ENCODE results near the gene SMCO2.

The SMCO2 gene

GRCh38 chr12:27493260-27493940, 46.9 kb downstream of the SMCO2 start:
- Histone ChIP-seq H3K27me3 (ENCODE audit: control insufficient read depth in 5 of 5, insufficient read depth in 4 of 5, low read length in 5 of 5) (no peaks in the 10 kb centered on the region), H3K4me3 (ENCODE audit: low read depth in 1 of 5, low read length in 5 of 5) (no peak overlapping the region), H3K4me1 (ENCODE audit: control insufficient read depth in 5 of 5, insufficient read depth in 5 of 5, low read length in 5 of 5) (no peaks in the 10 kb centered on the region), H3K36me3 (ENCODE audit: control insufficient read depth in 5 of 5, insufficient read depth in 5 of 5, low read length in 5 of 5) (no peaks in the 10 kb centered on the region), H3K27ac (ENCODE audit: low read depth, low read length) (no peak overlapping the region), H3K9ac (ENCODE audit: low read length in 5 of 5) (no peak overlapping the region), H3K9me3 (ENCODE audit: control insufficient read depth in 5 of 5, low read length in 5 of 5) (no peaks in the 10 kb centered on the region)

GRCh38 chr12:27497446-27497845, 50.9 kb downstream of the SMCO2 start:
- no peaks in the 10 kb centered on the region for H3K27me3 ChIP-seq (ENCODE audit: control insufficient read depth in 5 of 5, insufficient read depth in 4 of 5, low read length in 5 of 5)
- no peak overlapping the region for H3K4me3 ChIP-seq (ENCODE audit: low read depth in 1 of 5, low read length in 5 of 5)
- no peak overlapping the region for H3K9ac ChIP-seq (ENCODE audit: low read length in 5 of 5)
- H3K9me3 ChIP-seq (ENCODE audit: control insufficient read depth in 5 of 5, low read length in 5 of 5) = no peaks in the 10 kb centered on the region
- H3K4me1 ChIP-seq (ENCODE audit: control insufficient read depth in 5 of 5, insufficient read depth in 5 of 5, low read length in 5 of 5) = no peaks in the 10 kb centered on the region
- no peaks in the 10 kb centered on the region for H3K36me3 ChIP-seq (ENCODE audit: control insufficient read depth in 5 of 5, insufficient read depth in 5 of 5, low read length in 5 of 5)
- H3K27ac ChIP-seq (ENCODE audit: low read depth, low read length) = no peak overlapping the region

- Histone ChIP-seq H3K27ac (ENCODE audit: low read depth, low read length) (no peak overlapping the region), H3K27me3 (ENCODE audit: control insufficient read depth in 5 of 5, insufficient read depth in 4 of 5, low read length in 5 of 5) (no peaks in the 10 kb centered on the region), H3K9ac (ENCODE audit: low read length in 5 of 5) (no peak overlapping the region), H3K4me3 (ENCODE audit: low read depth in 1 of 5, low read length in 5 of 5) (no peak overlapping the region), H3K36me3 (ENCODE audit: control insufficient read depth in 5 of 5, insufficient read depth in 5 of 5, low read length in 5 of 5) (no peaks in the 10 kb centered on the region), H3K9me3 (ENCODE audit: control insufficient read depth in 5 of 5, low read length in 5 of 5) (no peaks in the 10 kb centered on the region), H3K4me1 (ENCODE audit: control insufficient read depth in 5 of 5, insufficient read depth in 5 of 5, low read length in 5 of 5) (no peaks in the 10 kb centered on the region)
Measured at GRCh38 chr12:27498149-27498548, 51.6 kb downstream of the SMCO2 start.

GRCh38 chr12:27498761-27499160, 52.2 kb downstream of the SMCO2 start:
- Histone ChIP-seq H3K9me3 (ENCODE audit: control insufficient read depth in 5 of 5, low read length in 5 of 5) (no peaks in the 10 kb centered on the region), H3K27ac (ENCODE audit: low read depth, low read length) (no peak overlapping the region), H3K4me1 (ENCODE audit: control insufficient read depth in 5 of 5, insufficient read depth in 5 of 5, low read length in 5 of 5) (no peaks in the 10 kb centered on the region), H3K4me3 (ENCODE audit: low read depth in 1 of 5, low read length in 5 of 5) (no peak overlapping the region), H3K27me3 (ENCODE audit: control insufficient read depth in 5 of 5, insufficient read depth in 4 of 5, low read length in 5 of 5) (no peaks in the 10 kb centered on the region), H3K9ac (ENCODE audit: low read length in 5 of 5) (no peak overlapping the region), H3K36me3 (ENCODE audit: control insufficient read depth in 5 of 5, insufficient read depth in 5 of 5, low read length in 5 of 5) (no peaks in the 10 kb centered on the region)

GRCh38 chr12:27499377-27499776, 52.8 kb downstream of the SMCO2 start:
- H3K36me3 ChIP-seq (ENCODE audit: control insufficient read depth in 5 of 5, insufficient read depth in 5 of 5, low read length in 5 of 5) = no peaks in the 10 kb centered on the region
- H3K27ac ChIP-seq (ENCODE audit: low read depth, low read length) = no peak overlapping the region
- no peaks in the 10 kb centered on the region for H3K9me3 ChIP-seq (ENCODE audit: control insufficient read depth in 5 of 5, low read length in 5 of 5)
- H3K27me3 ChIP-seq (ENCODE audit: control insufficient read depth in 5 of 5, insufficient read depth in 4 of 5, low read length in 5 of 5) = no peaks in the 10 kb centered on the region
- no peak overlapping the region for H3K9ac ChIP-seq (ENCODE audit: low read length in 5 of 5)
- H3K4me1 ChIP-seq (ENCODE audit: control insufficient read depth in 5 of 5, insufficient read depth in 5 of 5, low read length in 5 of 5) = no peaks in the 10 kb centered on the region
- H3K4me3 ChIP-seq (ENCODE audit: low read depth in 1 of 5, low read length in 5 of 5) = no peak overlapping the region

- H3K9ac ChIP-seq (ENCODE audit: low read length in 5 of 5) = no peak overlapping the region
- no peaks in the 10 kb centered on the region for H3K4me1 ChIP-seq (ENCODE audit: control insufficient read depth in 5 of 5, insufficient read depth in 5 of 5, low read length in 5 of 5)
- H3K27ac ChIP-seq (ENCODE audit: low read depth, low read length) = no peak overlapping the region
- H3K36me3 ChIP-seq (ENCODE audit: control insufficient read depth in 5 of 5, insufficient read depth in 5 of 5, low read length in 5 of 5) = no peaks in the 10 kb centered on the region
- no peaks in the 10 kb centered on the region for H3K27me3 ChIP-seq (ENCODE audit: control insufficient read depth in 5 of 5, insufficient read depth in 4 of 5, low read length in 5 of 5)
- no peaks in the 10 kb centered on the region for H3K9me3 ChIP-seq (ENCODE audit: control insufficient read depth in 5 of 5, low read length in 5 of 5)
- H3K4me3 ChIP-seq (ENCODE audit: low read depth in 1 of 5, low read length in 5 of 5) = no peak overlapping the region
Measured at GRCh38 chr12:27500546-27500945, 54.0 kb downstream of the SMCO2 start.

GRCh38 chr12:27502021-27502435, 55.5 kb downstream of the SMCO2 start:
- Histone ChIP-seq H3K27ac (ENCODE audit: low read depth, low read length) (no peak overlapping the region), H3K9me3 (ENCODE audit: control insufficient read depth in 5 of 5, low read length in 5 of 5) (peaks cover 0 to 6% (median 0%) of the 10 kb centered on the region in 5 donors), H3K4me3 (ENCODE audit: low read depth in 1 of 5, low read length in 5 of 5) (no peak overlapping the region), H3K9ac (ENCODE audit: low read length in 5 of 5) (no peak overlapping the region), H3K27me3 (ENCODE audit: control insufficient read depth in 5 of 5, insufficient read depth in 4 of 5, low read length in 5 of 5) (no peaks in the 10 kb centered on the region), H3K4me1 (ENCODE audit: control insufficient read depth in 5 of 5, insufficient read depth in 5 of 5, low read length in 5 of 5) (no peaks in the 10 kb centered on the region), H3K36me3 (ENCODE audit: control insufficient read depth in 5 of 5, insufficient read depth in 5 of 5, low read length in 5 of 5) (no peaks in the 10 kb centered on the region)

GRCh38 chr12:27504507-27504906, 58.0 kb downstream of the SMCO2 start:
- Histone ChIP-seq H3K9me3 (ENCODE audit: control insufficient read depth in 5 of 5, low read length in 5 of 5) (peaks cover 0 to 6% (median 0%) of the 10 kb centered on the region in 5 donors), H3K9ac (ENCODE audit: low read length in 5 of 5) (no peak overlapping the region), H3K4me1 (ENCODE audit: control insufficient read depth in 5 of 5, insufficient read depth in 5 of 5, low read length in 5 of 5) (no peaks in the 10 kb centered on the region), H3K27ac (ENCODE audit: low read depth, low read length) (no peak overlapping the region), H3K4me3 (ENCODE audit: low read depth in 1 of 5, low read length in 5 of 5) (no peak overlapping the region), H3K27me3 (ENCODE audit: control insufficient read depth in 5 of 5, insufficient read depth in 4 of 5, low read length in 5 of 5) (no peaks in the 10 kb centered on the region), H3K36me3 (ENCODE audit: control insufficient read depth in 5 of 5, insufficient read depth in 5 of 5, low read length in 5 of 5) (no peaks in the 10 kb centered on the region)

- Histone ChIP-seq H3K36me3 (ENCODE audit: control insufficient read depth in 5 of 5, insufficient read depth in 5 of 5, low read length in 5 of 5) (no peaks in the 10 kb centered on the region), H3K4me3 (ENCODE audit: low read depth in 1 of 5, low read length in 5 of 5) (no peak overlapping the region), H3K9ac (ENCODE audit: low read length in 5 of 5) (no peak overlapping the region), H3K27me3 (ENCODE audit: control insufficient read depth in 5 of 5, insufficient read depth in 4 of 5, low read length in 5 of 5) (no peaks in the 10 kb centered on the region), H3K4me1 (ENCODE audit: control insufficient read depth in 5 of 5, insufficient read depth in 5 of 5, low read length in 5 of 5) (no peaks in the 10 kb centered on the region), H3K27ac (ENCODE audit: low read depth, low read length) (no peak overlapping the region), H3K9me3 (ENCODE audit: control insufficient read depth in 5 of 5, low read length in 5 of 5) (peaks cover 0 to 6% (median 0%) of the 10 kb centered on the region in 5 donors)
Measured at GRCh38 chr12:27505109-27505508, 58.6 kb downstream of the SMCO2 start.

- Histone ChIP-seq H3K27ac (ENCODE audit: low read depth, low read length) (no peak overlapping the region), H3K4me1 (ENCODE audit: control insufficient read depth in 5 of 5, insufficient read depth in 5 of 5, low read length in 5 of 5) (no peaks in the 10 kb centered on the region), H3K9me3 (ENCODE audit: control insufficient read depth in 5 of 5, low read length in 5 of 5) (peaks cover 0 to 6% (median 0%) of the 10 kb centered on the region in 5 donors), H3K36me3 (ENCODE audit: control insufficient read depth in 5 of 5, insufficient read depth in 5 of 5, low read length in 5 of 5) (no peaks in the 10 kb centered on the region), H3K4me3 (ENCODE audit: low read depth in 1 of 5, low read length in 5 of 5) (no peak overlapping the region), H3K27me3 (ENCODE audit: control insufficient read depth in 5 of 5, insufficient read depth in 4 of 5, low read length in 5 of 5) (no peaks in the 10 kb centered on the region), H3K9ac (ENCODE audit: low read length in 5 of 5) (no peak overlapping the region)
Measured at GRCh38 chr12:27505761-27506160, 59.2 kb downstream of the SMCO2 start.

Measured in subcutaneous abdominal adipose tissue (tissue), 5 donors.